Epithelial cell of esophagus (primary cell): Measurements from ENCODE around the gene DHCR7.

ENCODE experiments used
- DNase-seq: peaks from one replicate; pipeline ENCODE4 v3.0.0; 2010; ENCODE audit warnings: low read depth
- H3K4me3 ChIP-seq: 2 replicates; pipeline ENCODE4 v1.5.1; 2011; ENCODE audit warnings: mild to moderate bottlenecking, low read length, control low read depth
- CTCF ChIP-seq: IDR thresholded peaks from 2 replicates; pipeline ENCODE4 v1.5.1; 2011; ENCODE audit warnings: low read depth, mild to moderate bottlenecking, low read length, control low read depth, inconsistent platforms; ENCODE audit not compliant: insufficient read depth; ENCODE audit errors: missing control alignments

DHCR7 gene

DNA sequence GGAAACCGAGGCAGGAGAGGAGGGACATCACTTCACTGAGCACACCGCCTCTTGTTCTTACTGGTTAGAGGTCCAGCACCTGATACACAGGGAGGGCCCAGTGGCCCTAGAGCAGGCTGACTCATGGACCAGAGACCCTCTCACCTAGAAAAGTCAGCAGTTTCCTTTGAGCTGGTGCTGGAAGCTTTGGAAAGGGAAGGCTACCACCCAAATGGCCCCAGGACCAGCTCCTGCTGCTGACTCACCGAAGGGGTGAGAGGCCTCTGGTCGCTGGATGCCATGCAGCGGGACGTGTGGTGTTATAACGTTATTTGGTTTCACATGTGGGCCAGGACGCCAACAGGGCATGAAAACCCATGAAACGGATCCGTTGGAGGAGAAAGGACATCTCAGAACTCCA lies 8.6 kb upstream of the DHCR7 start:
- no peak for DNase-seq
- no peak overlapping the region for H3K4me3 ChIP-seq
- TF ChIP-seq CTCF: no peak

GRCh38 chr11:71456294-71456693 lies 8.1 kb upstream of the DHCR7 start:
- TF ChIP-seq CTCF: no peak
- DNase-seq: no peak
- no peak overlapping the region for H3K4me3 ChIP-seq

GRCh38 chr11:71454470-71455113 lies 6.4 kb upstream of the DHCR7 start:
- peak; percentile 72 for DNase-seq
- no peak overlapping the region for H3K4me3 ChIP-seq
- peak; percentile 56 for TF ChIP-seq CTCF

DNA sequence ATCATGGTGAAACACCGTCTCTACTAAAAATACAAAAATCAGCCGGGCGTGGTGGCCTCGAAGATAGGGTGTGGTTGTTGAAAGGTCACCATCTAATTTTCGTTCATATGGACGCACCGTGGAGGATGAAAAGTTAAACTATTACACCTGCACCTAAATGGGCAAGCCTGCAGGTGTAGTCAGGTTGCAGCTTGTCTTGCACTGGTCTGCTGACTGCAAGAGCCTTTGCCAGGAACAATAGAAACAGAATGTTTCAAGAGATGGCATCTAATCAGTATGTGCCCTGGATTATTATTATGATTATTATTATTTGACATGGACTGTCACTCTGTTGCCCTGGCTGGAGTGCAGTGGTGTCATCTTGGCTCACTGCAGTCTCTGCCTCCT lies 5.7 kb upstream of the DHCR7 start:
- peak; percentile 70 for DNase-seq
- H3K4me3 ChIP-seq: peak overlapping the region; percentile 87
- TF ChIP-seq CTCF: no peak

- peak within 1 kb of the TSS; percentile 87 for H3K4me3 ChIP-seq
- peak; percentile 95 for DNase-seq
- TF ChIP-seq CTCF: no peak
Measured at GRCh38 chr11:71453037-71453917, 5.1 kb upstream of the DHCR7 start, which contains the start of gene NADSYN1. TSS of gene NADSYN1 (plus strand) at chr11:71453203. CDS start at chr11:71453297, 94 bp downstream.

GRCh38 chr11:71452199-71453036 lies 4.2 kb upstream of the DHCR7 start:
- peak; percentile 32 for DNase-seq
- H3K4me3 ChIP-seq: peak overlapping the region; percentile 87

More at GRCh38 chr11:71452199-71453036, 4.2 kb upstream of the DHCR7 start:
- no peak for TF ChIP-seq CTCF
